Left hindlimb (tissue), 1 donor: ENCODE results near the gene CPEB2.

Experiments used
- DNase-seq: peaks from one replicate; pipeline ENCODE4 v3.0.0-alpha.2; 2018

Gene CPEB2

GRCh38 chr4:15011166-15011565, 8.9 kb downstream of the CPEB2 start:
- no peak for DNase-seq

GRCh38 chr4:15012017-15012788, 9.9 kb downstream of the CPEB2 start:
- no peak for DNase-seq

GRCh38 chr4:15013585-15013984, 11.3 kb downstream of the CPEB2 start:
- no peak for DNase-seq

- no peak for DNase-seq
These were observed 12.9 kb downstream of the CPEB2 start for GRCh38 chr4:15015170-15015569.

DNA sequence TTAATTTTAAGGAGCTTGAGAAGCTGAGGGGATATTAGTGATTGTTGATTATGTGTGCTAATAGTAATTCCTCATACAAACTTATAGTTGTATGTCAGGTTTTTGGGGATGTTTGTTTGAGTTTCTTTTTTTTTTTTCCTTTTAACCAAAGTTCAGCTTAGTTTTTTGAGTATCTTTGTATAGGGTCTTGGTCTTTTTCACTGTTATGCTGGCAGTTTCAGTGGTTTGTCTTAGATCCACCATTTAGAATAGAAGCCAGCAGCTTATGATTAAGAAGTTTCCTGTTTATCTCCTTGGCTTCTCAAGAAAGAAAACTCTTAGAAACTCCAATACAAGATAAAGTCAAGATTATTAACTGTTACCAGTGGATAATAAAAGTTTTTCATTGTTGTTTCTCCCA, 16.1 kb downstream of the CPEB2 start:
- no peak for DNase-seq

DNA sequence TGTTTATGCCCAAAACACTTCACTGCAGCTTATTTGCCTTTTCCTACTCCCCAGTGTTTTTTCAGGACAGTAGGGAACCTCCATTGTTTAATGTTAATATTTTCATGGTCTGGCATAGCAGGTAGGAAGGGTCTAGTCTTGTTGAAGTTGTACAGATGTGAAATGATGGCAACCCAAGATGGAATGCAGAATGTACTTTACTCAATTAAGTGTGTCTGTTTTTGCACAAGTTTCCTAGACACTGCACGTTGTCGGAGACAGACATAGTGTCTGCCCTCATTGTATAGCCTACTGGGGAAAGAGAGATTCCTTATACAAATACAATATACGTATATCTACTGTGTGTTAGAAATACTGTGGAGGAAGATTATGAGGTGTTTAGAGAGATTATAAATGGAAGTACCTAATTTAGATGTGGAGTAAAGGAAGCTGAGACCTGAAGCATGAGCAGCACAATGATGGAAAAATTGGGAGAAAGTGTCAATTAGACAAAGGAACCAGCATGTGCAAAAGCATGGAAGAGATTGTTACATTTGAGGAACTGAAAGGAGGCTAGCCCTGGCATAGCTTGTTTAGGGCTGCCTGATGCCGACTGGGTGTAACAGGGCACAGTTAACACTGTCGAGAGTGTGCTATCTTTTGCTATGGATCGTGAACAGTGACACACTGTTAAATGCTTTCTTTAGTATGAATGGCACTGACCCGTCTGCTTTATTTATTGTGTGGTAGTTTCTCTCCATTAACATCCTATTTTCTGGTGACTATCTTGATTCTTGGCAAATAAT, 18.4 kb downstream of the CPEB2 start:
- no peak for DNase-seq

DNA sequence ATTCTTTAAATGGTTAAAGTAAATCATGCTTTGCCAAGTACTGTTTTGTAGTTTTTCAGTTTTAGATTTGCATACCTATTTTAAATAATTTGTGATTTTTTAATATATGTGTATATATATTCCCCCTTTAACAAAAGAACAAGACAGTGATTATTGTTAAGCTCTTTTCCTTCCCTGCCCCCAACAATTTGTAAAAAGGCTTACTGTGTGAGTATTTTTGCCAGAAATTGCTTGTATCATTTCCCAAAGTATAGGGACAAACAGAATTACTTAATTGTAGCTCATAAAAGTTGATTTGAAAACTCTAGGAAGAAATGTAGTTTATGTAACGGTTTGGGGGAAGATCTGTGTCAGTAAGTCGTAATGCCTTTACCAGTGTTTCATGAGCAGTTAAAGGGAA, 19.0 kb downstream of the CPEB2 start:
- DNase-seq, result no peak

DNA sequence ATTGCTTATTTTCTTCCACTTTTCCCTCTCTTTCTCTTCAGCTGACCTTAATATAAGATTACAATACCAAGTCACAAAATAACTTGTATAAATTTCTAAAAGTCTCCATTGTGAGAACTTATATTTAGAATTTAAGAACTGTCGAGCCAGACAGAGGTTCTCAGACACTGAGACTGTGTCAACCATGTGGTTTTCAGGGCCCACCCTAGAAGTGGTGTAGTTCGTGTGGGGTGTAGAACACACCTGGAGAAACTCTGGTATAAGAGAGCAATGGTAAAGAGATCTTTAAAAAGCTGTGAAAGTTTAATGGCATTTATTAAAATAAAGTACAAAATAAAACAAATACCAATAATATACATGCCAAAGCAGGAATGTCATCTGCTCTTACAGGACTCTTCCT, 19.7 kb downstream of the CPEB2 start:
- no peak for DNase-seq

- DNase-seq, result no peak
These were observed 22.1 kb downstream of the CPEB2 start for GRCh38 chr4:15024386-15024785.

GRCh38 chr4:15025693-15026092, 23.4 kb downstream of the CPEB2 start:
- DNase-seq, result no peak

DNA sequence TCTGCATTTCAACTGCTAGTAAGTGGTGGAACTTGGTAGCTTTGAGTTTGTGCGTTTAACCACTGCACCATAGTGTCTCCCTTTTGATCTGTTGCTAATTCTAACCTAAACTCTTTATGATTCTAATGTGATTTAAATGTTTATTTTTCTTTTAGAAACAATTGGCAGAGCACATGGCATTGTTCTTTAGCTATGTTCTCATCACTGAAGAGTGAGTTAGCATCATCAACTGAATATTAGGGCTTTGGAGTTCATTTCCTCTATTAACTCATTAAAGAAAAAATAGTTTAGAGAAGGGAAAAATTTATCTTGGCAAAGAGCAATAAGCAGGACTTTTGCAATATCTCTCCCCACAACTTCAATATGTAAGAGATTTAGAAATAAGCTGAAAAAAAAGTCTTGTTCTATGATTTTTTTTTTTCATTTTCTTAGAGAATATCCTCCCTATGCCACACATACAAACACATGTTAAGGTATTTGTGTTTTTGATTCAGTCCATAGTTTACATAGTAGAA, 25.7 kb downstream of the CPEB2 start:
- DNase-seq, result no peak

- DNase-seq, result no peak
These were observed 28.9 kb downstream of the CPEB2 start for GRCh38 chr4:15031197-15031596.

GRCh38 chr4:15031993-15032675, 29.9 kb downstream of the CPEB2 start:
- DNase-seq, result no peak

GRCh38 chr4:15034071-15034764, 31.9 kb downstream of the CPEB2 start:
- no peak for DNase-seq

DNA sequence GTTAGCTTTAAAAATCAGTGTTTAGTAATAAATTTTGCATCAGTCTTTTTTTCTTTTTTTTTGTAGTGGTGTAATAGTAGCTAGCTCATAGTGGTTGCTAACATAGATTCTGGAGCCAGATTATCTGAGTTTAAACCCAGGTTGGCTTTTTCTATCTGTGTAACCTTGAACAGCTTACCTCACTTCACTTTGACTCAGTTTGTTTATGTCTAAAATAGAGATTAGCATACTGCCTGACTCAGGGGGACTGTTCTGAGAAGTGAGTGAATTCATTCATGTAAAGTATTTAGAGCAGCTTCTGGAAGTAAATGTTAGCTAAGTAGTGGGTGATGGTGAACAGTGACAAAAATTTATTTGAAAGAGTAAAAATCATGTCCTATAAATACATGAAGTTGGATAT, 32.9 kb downstream of the CPEB2 start:
- DNase-seq, result no peak

DNA sequence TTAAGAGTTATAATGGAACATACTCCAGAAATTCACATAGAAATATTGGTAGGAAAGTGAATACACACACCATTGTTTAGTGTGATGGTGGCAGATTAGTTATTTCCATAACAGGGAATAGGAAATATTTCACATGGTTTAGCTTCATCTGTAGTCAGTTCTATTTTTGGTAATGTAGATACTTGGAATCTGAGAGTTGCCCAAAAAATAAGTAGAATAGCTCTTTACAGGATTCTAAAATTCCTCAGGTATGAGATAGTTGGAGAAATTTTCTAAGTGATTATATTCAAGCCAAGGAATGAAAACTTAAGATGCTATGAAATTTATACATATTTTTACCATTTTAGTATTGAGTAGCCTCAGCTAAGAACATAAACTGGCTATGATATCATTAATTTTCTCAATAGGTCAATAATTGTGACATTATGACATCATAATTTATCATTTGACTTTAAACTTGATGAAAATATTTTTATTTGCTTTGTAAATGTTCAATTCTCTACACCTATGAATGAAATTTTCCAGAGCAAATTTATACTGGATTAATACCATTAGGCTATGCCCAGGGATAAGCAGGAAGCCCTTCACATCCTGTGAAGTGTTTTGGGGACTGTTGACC, 35.8 kb downstream of the CPEB2 start:
- DNase-seq, result no peak

- no peak for DNase-seq
These were observed 38.7 kb downstream of the CPEB2 start for GRCh38 chr4:15040916-15041463.

DNA sequence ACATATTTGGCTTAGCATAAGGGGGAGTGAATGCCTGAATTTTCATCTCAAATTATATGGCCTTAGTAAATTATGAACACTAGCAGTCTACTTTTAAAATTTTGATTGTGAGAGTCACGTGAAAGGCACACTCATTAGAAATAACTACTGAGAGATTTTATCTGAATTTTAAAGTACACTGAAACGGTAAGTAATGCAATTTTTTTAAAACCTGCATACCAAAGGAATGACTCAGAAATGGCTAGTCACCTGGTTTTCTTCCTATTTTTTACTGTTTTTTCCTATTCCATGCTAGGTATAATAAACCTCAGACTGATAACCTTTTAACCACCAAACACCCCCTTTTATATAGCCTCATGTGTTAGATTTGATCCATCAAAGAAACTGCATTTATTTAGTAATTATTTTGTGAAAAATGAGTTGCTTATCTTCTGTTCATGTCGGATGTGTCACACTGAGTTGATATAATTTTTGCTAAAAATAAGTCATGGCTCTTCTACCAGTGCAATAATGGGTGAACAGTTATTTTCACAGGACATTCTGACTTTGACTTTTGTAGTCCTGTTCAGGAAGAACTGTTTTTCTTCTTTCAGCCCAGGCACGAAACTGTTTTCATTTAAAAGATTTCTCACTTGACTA, 40.4 kb downstream of the CPEB2 start:
- DNase-seq, result no peak

DNA sequence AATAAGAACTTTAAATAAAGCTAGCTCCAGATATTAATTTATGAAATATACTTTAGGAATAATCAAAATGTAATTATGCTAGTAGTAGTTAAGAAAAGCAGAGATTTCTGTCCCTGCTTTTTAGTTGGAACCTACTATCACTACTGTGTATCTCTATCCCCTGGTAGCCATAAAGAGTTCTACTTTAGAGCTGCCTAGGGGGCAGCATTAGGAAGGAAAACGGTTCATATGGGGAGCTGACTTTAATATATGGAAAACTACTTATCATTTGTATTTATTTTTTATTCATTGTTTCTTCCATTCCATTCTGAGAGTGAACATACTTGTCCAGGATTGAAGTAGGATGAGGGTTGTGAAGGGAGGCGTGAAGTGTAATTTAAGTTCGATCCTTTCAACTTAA, 40.9 kb downstream of the CPEB2 start:
- no peak for DNase-seq

DNA sequence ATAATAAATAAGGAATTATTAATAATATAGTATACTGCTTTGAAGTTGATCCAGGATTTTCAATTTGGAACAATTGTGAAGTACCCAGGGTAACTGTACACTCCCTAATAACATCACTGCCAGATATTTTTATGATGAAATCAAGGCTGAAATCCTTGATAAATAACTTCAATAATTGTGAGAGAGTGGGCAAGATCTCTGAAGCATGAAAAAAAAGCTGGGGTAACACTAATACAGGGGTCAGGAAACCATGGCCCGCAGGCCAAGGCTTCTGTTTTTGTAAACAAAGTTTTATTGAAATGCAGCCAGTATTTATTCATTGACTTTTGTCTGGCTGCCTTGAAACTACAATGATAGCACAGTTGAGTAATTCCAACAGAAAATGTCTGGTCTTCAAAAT, 41.6 kb downstream of the CPEB2 start:
- DNase-seq, result no peak

DNA sequence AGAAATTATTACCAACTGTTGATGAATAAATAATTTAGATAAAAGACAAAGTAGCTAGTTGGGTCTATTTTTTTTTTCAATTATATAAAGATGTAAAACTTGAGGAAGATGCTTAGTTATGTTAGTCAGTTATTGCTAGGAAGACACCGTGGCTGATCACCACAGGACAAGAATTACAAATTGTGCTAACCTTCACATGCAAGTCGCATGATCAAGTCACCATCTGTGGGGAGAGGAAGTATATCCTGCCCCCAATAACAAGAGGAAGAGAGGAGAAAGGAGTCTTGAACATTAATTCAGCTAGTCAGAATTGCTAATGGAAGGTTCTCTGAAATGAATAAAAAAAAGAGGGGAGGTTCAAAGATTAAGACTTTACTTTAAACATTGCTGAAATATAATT, 52.3 kb downstream of the CPEB2 start:
- no peak for DNase-seq

DNA sequence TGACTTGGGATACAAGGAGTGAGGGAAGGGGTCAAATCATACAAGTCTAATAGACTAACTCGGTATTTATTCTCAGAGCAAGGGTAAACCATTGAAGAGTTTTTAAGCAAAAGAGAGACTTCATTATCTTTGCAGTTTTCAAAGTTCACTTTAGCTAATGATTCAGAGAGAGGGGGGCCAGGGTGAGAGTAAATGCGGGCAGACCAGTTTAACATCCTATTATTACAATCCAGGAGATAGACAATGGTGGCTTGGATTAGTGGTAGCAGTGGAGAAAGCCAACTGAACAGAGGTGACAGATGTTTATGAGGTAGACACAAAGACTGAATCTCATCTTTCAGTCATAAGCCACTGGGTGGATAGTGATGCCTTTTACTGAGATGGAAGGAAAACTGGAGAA, 57.9 kb downstream of the CPEB2 start:
- no peak for DNase-seq
